HCT116 (cell line): Measurements from ENCODE around the gene AMHR2. TPM values are rescaled to one million over a fixed set of nuclear protein-coding genes. Genes with fewer than 3 reads are reported as not detected.

Experiments
- ATAC-seq: fragments of 200-7000 bp; cut with Tn5 transposase; 2 replicates; pipeline ENCODE4 v1.9.1; 2020; ENCODE audit warnings: mild to moderate bottlenecking, moderate library complexity
- BruUV-seq: library from RNA; stranded (reverse); fragments of 400-500 nt; replicated peaks from 2 replicates; lab custom pipeline; 2021; lab: Mats Ljungman, UMichigan
- CTCF ChIA-PET: fragments of 300-600 bp; sonication (Branson Sonifier 250); formaldehyde crosslinking; loops from one replicate; lab custom pipeline; 2021; ENCODE audit warnings: antibody characterized with exemption; lab: Charles Lee
- POLR2A ChIA-PET: fragments of 300-600, 350-600 bp; sonication (Branson Sonifier 250); formaldehyde crosslinking; loops from one replicate; lab custom pipeline; 2021; ENCODE audit warnings: antibody characterized with exemption; lab: Charles Lee
- RAD21 ChIA-PET, 2 experiments: fragments of 300-600 bp; sonication (Branson Sonifier 250); formaldehyde crosslinking; loops; one replicate each; lab custom pipeline; 2023; ENCODE audit warnings: low total read pairs in 2 of 2; ENCODE audit not compliant: uncharacterized antibody in 2 of 2, unreplicated experiment in 2 of 2, low non-redundant PET in 1 of 2; lab: Charles Lee
- DNase-seq: peaks from one replicate; pipeline ENCODE4 v3.0.0-alpha.2; 2010; ENCODE audit warnings: low read depth, low spot score
- H2AFZ ChIP-seq: fragments of 200-600 bp; shearing (Covaris generic), sonication (generic); 2 replicates; pipeline ENCODE4 v1.6.1; 2017; ENCODE audit warnings: low read depth, mixed run types, mixed read lengths, antibody characterized with exemption, low read length; ENCODE audit not compliant: poor library complexity, severe bottlenecking
- H3K27ac ChIP-seq: 2 replicates; pipeline ENCODE4 v1.5.1; 2012; ENCODE audit warnings: low read depth, low read length
- H3K27me3 ChIP-seq: fragments of 200-600 bp; sonication (generic); 2 replicates; pipeline ENCODE4 v1.6.1; 2016; ENCODE audit warnings: mixed run types, low read length, mixed read lengths; ENCODE audit not compliant: insufficient read depth
- H3K36me3 ChIP-seq, 2 experiments: fragments of 200-500 bp in 1 of 2; fragments of 200-600 bp in 1 of 2; sonication (Bioruptor generic) in 1 of 2; sonication (generic) in 1 of 2; 2 replicates each; pipeline versions ENCODE4 v1.5.1 to v1.6.1; 2014 to 2016; ENCODE audit warnings: low read length in 2 of 2, inconsistent platforms in 1 of 2, mixed read lengths in 1 of 2, mixed run types in 1 of 2; ENCODE audit not compliant: insufficient read depth in 2 of 2, control insufficient read depth in 1 of 2
- H3K4me1 ChIP-seq, 2 experiments: fragments of 200-600 bp in 1 of 2; sonication (generic) in 1 of 2; 2 replicates each; pipeline versions ENCODE4 v1.5.1 to v1.6.1; 2012 to 2017; ENCODE audit warnings: low read length in 2 of 2, inconsistent platforms in 1 of 2, mild to moderate bottlenecking in 1 of 2, mixed read lengths in 1 of 2, mixed run types in 1 of 2, moderate library complexity in 1 of 2; ENCODE audit not compliant: insufficient read depth in 2 of 2, control insufficient read depth in 1 of 2
- H3K4me2 ChIP-seq: fragments of 200-600 bp; sonication (generic); 2 replicates; pipeline ENCODE4 v1.6.1; 2017; ENCODE audit warnings: mixed run types, low read length, mixed read lengths
- H3K4me3 ChIP-seq, 2 experiments: fragments of 200-600 bp in 1 of 2; sonication (generic) in 1 of 2; replicated peaks in 1 of 2; 2 replicates each; pipeline ENCODE4 v1.5.1; 2011 to 2016; ENCODE audit warnings: low read length in 2 of 2, control low read depth in 1 of 2, low read depth in 1 of 2, mild to moderate bottlenecking in 1 of 2, mixed read lengths in 1 of 2, mixed run types in 1 of 2
- H3K79me2 ChIP-seq: fragments of 200-600 bp; sonication (generic); 2 replicates; pipeline ENCODE4 v1.6.1; 2017; ENCODE audit warnings: mild to moderate bottlenecking, mixed run types, low read length, moderate library complexity, mixed read lengths; ENCODE audit not compliant: insufficient read depth
- H3K9ac ChIP-seq: fragments of 200-600 bp; sonication (generic); 2 replicates; pipeline ENCODE4 v1.6.1; 2016; ENCODE audit warnings: low read length, mixed read lengths
- H3K9me2 ChIP-seq: fragments of 200-600 bp; sonication (generic), shearing (Covaris generic); 2 replicates; pipeline ENCODE4 v1.6.1; 2017; ENCODE audit warnings: mixed run types, mild to moderate bottlenecking, moderate library complexity; ENCODE audit not compliant: insufficient read depth
- H3K9me3 ChIP-seq, 2 experiments: fragments of 200-500 bp in 1 of 2; fragments of 200-600 bp in 1 of 2; sonication (Bioruptor generic) in 1 of 2; sonication (generic) in 1 of 2; 2 replicates each; pipeline ENCODE4 v1.6.1; 2014 to 2017; ENCODE audit warnings: low read length in 2 of 2, mixed read lengths in 2 of 2, inconsistent platforms in 1 of 2, low read depth in 1 of 2, mild to moderate bottlenecking in 1 of 2, mixed run types in 1 of 2, moderate library complexity in 1 of 2; ENCODE audit not compliant: control insufficient read depth in 1 of 2, insufficient read depth in 1 of 2
- H4K20me1 ChIP-seq: fragments of 200-600 bp; sonication (generic), shearing (Covaris generic); 2 replicates; pipeline ENCODE4 v1.6.1; 2017; ENCODE audit warnings: mixed run types, mild to moderate bottlenecking, moderate library complexity; ENCODE audit not compliant: insufficient read depth
- ATF3 ChIP-seq: IDR thresholded peaks from 2 replicates; pipeline ENCODE4 v1.6.1; 2012
- ELF1 ChIP-seq: IDR thresholded peaks from 2 replicates; pipeline ENCODE4 v1.6.1; 2012; ENCODE audit warnings: low read depth, borderline replicate concordance
- EZH2phosphoT487 ChIP-seq: fragments of 200-600 bp; IDR thresholded peaks from 2 replicates; pipeline ENCODE4 v1.6.1; 2018; ENCODE audit warnings: antibody characterized with exemption, borderline replicate concordance
- JUND ChIP-seq: IDR thresholded peaks from 2 replicates; pipeline ENCODE4 v1.6.1; 2012
- POLR2AphosphoS5 ChIP-seq: IDR thresholded peaks from 2 replicates; pipeline ENCODE4 v1.6.1; 2011; ENCODE audit warnings: mild to moderate bottlenecking, low read depth, low read length, moderate library complexity
- SIN3A ChIP-seq: IDR thresholded peaks from 2 replicates; pipeline ENCODE4 v1.6.1; 2012; ENCODE audit warnings: low read depth
- SRF ChIP-seq: IDR thresholded peaks from 2 replicates; pipeline ENCODE4 v1.6.1; 2012; ENCODE audit warnings: low read depth
- ZNF274 ChIP-seq: fragments of 200-500 bp; sonication (Bioruptor generic); IDR thresholded peaks from 2 replicates; pipeline ENCODE4 v1.6.1; 2014; ENCODE audit warnings: mild to moderate bottlenecking, low read depth, low read length, inconsistent platforms
- intact Hi-C: fragments of 100-400 bp; cut with micrococcal nuclease; formaldehyde crosslinking; loops from 2 replicates; pipeline ENCODE4 v1.10.0; 2022
- total RNA-seq: library from RNA; stranded (reverse); gene quantifications from one replicate; pipeline ENCODE4 v1.2.1, GENCODE V29; 2021; ENCODE audit not compliant: unreplicated experiment
- TF ChIP-seq, protein P1 (sequence below): IDR thresholded peaks from 2 replicates; pipeline ENCODE4 v1.6.1; 2012
- TF ChIP-seq, protein P2 (sequence below): IDR thresholded peaks from 2 replicates; pipeline ENCODE4 v1.6.1; 2011; ENCODE audit warnings: mild to moderate bottlenecking, low read length, moderate library complexity; ENCODE audit not compliant: insufficient replicate concordance; ENCODE audit errors: extremely low read depth

AMHR2 gene
- total RNA-seq, 1 experiment from 2014 or later = not detected

DNA sequence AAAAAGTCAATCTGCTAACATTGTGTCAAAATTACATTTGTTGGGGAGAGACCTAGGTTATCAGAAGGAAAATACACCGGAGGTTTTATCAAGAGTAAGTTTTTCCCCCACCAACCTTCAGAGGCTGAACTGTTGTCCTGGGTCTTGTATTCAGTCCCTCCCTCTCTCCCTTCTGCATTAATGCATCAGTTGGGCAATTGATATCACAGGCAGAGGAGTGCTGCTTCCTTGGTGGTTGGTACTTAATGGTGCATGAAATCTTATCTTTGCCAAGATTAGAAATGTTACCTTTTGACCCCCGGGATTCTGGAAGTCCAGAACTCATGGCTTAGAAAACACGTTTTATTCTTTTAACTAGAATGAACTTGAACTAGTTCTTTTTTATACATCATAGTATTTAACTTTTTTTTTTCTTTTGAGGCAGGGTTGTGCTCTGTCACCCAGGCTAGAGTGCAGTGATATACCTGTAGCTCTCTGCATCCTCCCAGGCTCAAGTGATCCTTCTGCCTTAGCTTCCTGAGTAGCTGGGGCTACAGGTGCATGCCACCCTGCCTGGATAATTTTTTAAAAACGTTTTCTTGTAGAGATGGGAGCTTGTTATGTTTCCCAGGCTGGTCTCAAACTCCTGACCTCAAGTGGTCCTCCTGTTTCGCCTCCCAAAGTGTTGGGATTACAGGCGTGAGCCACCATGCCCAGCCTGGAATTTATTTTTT is 33.2 kb downstream of the AMHR2 start:
- H3K9me2 ChIP-seq = no peaks in the 10 kb centered on the region
- H3K79me2 ChIP-seq = peaks cover 97% of the 10 kb centered on the region
- H3K4me1 ChIP-seq = peaks cover 0 to 11% of the 10 kb centered on the region in 2 experiments; a peak in 3 of 4 replicates
- ATAC-seq (no peak), DNase-seq (no peak)
- TF ChIP-seq EZH2phosphoT487 (no peak), POLR2AphosphoS5 (0 out of 2 replicates have a peak, but pooled peaks have one; percentile 14), SIN3A (no peak)
- TF ChIP-seq, protein P1, sequence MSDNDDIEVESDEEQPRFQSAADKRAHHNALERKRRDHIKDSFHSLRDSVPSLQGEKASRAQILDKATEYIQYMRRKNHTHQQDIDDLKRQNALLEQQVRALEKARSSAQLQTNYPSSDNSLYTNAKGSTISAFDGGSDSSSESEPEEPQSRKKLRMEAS = no peak
- ChIA-PET CTCF (no interaction called here), POLR2A (interaction anchor here (1.1 kb wide), 1 partner anchor 9 kb away, joined by 3 read pairs; no protein-coding TSS in a partner anchor), RAD21 (no interaction called here)
- peaks cover 71 to 80% of the 10 kb centered on the region in 2 experiments for H3K36me3 ChIP-seq
- intact Hi-C loops = no loop called here
- H3K27ac ChIP-seq = no peak overlapping the region
- H3K4me2 ChIP-seq = no peak overlapping the region
- H4K20me1 ChIP-seq = peaks cover 73% of the 10 kb centered on the region; the same call in 1 of the 2 replicates
- BruUV-seq = no TSS peak
- H3K9me3 ChIP-seq = no peaks in the 10 kb centered on the region
- H3K27me3 ChIP-seq = no peaks in the 10 kb centered on the region
- H2AFZ ChIP-seq = no peak overlapping the region
- no peak overlapping the region for H3K4me3 ChIP-seq
- no peak overlapping the region for H3K9ac ChIP-seq

GRCh38 chr12:53459097-53459496 is 35.4 kb downstream of the AMHR2 start:
- BruUV-seq = no TSS peak
- intact Hi-C loops = no loop called here

More at GRCh38 chr12:53459097-53459496, 35.4 kb downstream of the AMHR2 start:
- H3K4me1 ChIP-seq = no peaks in the 10 kb centered on the region; a peak in 1 of 4 replicates
- H2AFZ ChIP-seq = no peak overlapping the region
- no peak overlapping the region for H3K4me3 ChIP-seq
- no peak for TF ChIP-seq SRF
- no peak for TF ChIP-seq ATF3
- TF ChIP-seq, protein P2, sequence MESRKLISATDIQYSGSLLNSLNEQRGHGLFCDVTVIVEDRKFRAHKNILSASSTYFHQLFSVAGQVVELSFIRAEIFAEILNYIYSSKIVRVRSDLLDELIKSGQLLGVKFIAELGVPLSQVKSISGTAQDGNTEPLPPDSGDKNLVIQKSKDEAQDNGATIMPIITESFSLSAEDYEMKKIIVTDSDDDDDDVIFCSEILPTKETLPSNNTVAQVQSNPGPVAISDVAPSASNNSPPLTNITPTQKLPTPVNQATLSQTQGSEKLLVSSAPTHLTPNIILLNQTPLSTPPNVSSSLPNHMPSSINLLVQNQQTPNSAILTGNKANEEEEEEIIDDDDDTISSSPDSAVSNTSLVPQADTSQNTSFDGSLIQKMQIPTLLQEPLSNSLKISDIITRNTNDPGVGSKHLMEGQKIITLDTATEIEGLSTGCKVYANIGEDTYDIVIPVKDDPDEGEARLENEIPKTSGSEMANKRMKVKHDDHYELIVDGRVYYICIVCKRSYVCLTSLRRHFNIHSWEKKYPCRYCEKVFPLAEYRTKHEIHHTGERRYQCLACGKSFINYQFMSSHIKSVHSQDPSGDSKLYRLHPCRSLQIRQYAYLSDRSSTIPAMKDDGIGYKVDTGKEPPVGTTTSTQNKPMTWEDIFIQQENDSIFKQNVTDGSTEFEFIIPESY = no peak
- no peak for TF ChIP-seq POLR2AphosphoS5
- no peak for TF ChIP-seq ELF1
- TF ChIP-seq ZNF274 = no peak
- TF ChIP-seq JUND = no peak
- TF ChIP-seq, all 23 proteins: peak for 0
- Histone ChIP-seq H3K27me3 (no peaks in the 10 kb centered on the region), H3K36me3 (peaks cover 89 to 93% of the 10 kb centered on the region in 2 experiments), H3K27ac (no peak overlapping the region), H3K9me2 (no peaks in the 10 kb centered on the region), H4K20me1 (peaks cover 74% of the 10 kb centered on the region; the same call in 1 of the 2 replicates), H3K79me2 (peaks cover 100% of the 10 kb centered on the region), H3K4me2 (no peak overlapping the region), H3K9ac (no peak overlapping the region), H3K9me3 (no peaks in the 10 kb centered on the region)
- no peak for ATAC-seq
- POLR2A ChIA-PET = no interaction called here
- RAD21 ChIA-PET = no interaction called here
- CTCF ChIA-PET = interaction anchor here (1.5 kb wide), 1 partner anchor 18 kb away, joined by 5 read pairs; no protein-coding TSS in a partner anchor
- no peak for DNase-seq
